ENCODE results near the gene PLOD2. TPM values are rescaled to one million over a fixed set of nuclear protein-coding genes. Genes with fewer than 3 reads are reported as not detected.

The PLOD2 gene
- total and polyA plus RNA-seq, 2 of the 8 experiments (the other 6 are each of a cell fraction or from before 2014, with no cell fraction given): 4.0 to 28.7 TPM

DNA sequence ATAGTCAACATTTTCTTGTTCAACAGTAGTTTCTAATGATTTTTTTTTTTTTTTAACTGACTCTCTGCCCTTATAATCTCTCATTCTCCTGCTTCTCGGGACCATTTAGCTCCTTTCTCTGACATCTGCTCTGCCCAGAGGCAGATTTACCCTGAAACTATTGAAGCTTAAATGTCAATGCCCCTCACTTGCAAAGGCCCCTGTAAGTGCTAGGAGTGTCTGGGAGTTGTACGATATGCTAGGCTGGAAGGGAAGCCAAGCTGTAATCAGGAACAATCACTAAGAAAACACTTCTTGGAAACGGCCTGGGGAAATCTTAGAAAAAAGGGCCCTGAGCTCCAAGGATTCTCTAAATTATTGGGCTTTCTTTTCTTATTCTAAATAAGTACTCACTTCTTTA, 5.8 kb upstream of the PLOD2 start:
- Histone ChIP-seq H3K18ac (ENCODE audit: extremely low read depth, low read length) (no peak overlapping the region), H2BK12ac (ENCODE audit: low read depth, low read length) (no peak overlapping the region), H2BK120ac (replicated peaks; ENCODE audit: low read depth, low read length) (no peak overlapping the region), H2AFZ (ENCODE audit: low read length) (no peak overlapping the region), H2BK20ac (ENCODE audit: low read length) (no peak overlapping the region), H3K4me3 (ENCODE audit: extremely low read depth in 1 of 4, insufficient read depth in 2 of 4, low read depth in 3 of 4, low read length in 4 of 4) (no peak overlapping the region), H3K27me3 (replicated peaks in 1 of 4; ENCODE audit: control insufficient read depth in 3 of 4, extremely low read depth in 1 of 4, insufficient read depth in 3 of 4, low read length in 3 of 4) (peaks cover 0 to 4% (median 1%) of the 10 kb centered on the region in 4 experiments; a peak in 3 of 7 replicates), H4K91ac (replicated peaks; ENCODE audit: insufficient read length, low read length) (no peak overlapping the region), H3K23ac (ENCODE audit: insufficient read length) (no peak overlapping the region), H3K4me1 (replicated peaks in 1 of 4; ENCODE audit: control insufficient read depth in 3 of 4, insufficient read depth in 4 of 4, low read length in 3 of 4) (peaks cover 0 to under 1% (median 0%) of the 10 kb centered on the region in 4 experiments; a peak in 1 of 7 replicates), H2BK15ac (ENCODE audit: low read length) (no peak overlapping the region), H4K20me1 (replicated peaks in 1 of 2; ENCODE audit: control insufficient read depth in 1 of 2, insufficient read depth in 2 of 2, low read length in 2 of 2) (no peaks in the 10 kb centered on the region), H3K4ac (replicated peaks; ENCODE audit: insufficient read length, low read depth, low read length) (no peak overlapping the region), H3K79me2 (ENCODE audit: control insufficient read depth in 1 of 2, insufficient read depth in 2 of 2, low read length in 2 of 2) (no peaks in the 10 kb centered on the region), H3K9ac (replicated peaks in 1 of 4; ENCODE audit: extremely low read depth in 1 of 4, low read depth in 3 of 4, low read length in 3 of 4) (no peak overlapping the region), H4K8ac (ENCODE audit: extremely low read depth, insufficient read depth, low read length) (no peak overlapping the region), H3K14ac (ENCODE audit: insufficient read length) (no peak overlapping the region), H3K27ac (ENCODE audit: low read depth, low read length) (no peak overlapping the region), H2BK5ac (ENCODE audit: low read depth, low read length) (no peak overlapping the region), H3K4me2 (ENCODE audit: insufficient read depth in 1 of 2, low read depth in 2 of 2, low read length in 2 of 2) (no peak overlapping the region), H3K23me2 (ENCODE audit: low read depth, low read length) (no peaks in the 10 kb centered on the region), H4K5ac (ENCODE audit: insufficient read length, low read depth, low read length) (no peak overlapping the region), H3K36me3 (ENCODE audit: control insufficient read depth in 2 of 4, insufficient read depth in 4 of 4, low read length in 3 of 4) (no peaks in the 10 kb centered on the region), H3K9me3 (ENCODE audit: insufficient read depth in 2 of 2, low read depth in 1 of 2, low read length in 1 of 2) (no peaks in the 10 kb centered on the region), H3K56ac (replicated peaks; ENCODE audit: insufficient read length, low read depth, low read length) (no peak overlapping the region), H3K79me1 (ENCODE audit: low read depth, low read length) (no peaks in the 10 kb centered on the region), H2AK5ac (ENCODE audit: low read depth, low read length) (no peak overlapping the region)
- ChIA-PET POLR2A (ENCODE audit: partially characterized antibody) (no interaction called here), CTCF (ENCODE audit: partially characterized antibody) (interaction anchor here (0.7 to 1.6 kb wide), 8 partner anchors 11 to 102 kb away, joined by 3 to 8 read pairs (median 4); no protein-coding TSS in a partner anchor)
- no peak for TF ChIP-seq JUND (IDR thresholded peaks at IDR 0.05; ENCODE audit: low read length)
- TF ChIP-seq CTBP2 (IDR thresholded peaks at IDR 0.05; ENCODE audit: borderline replicate concordance, insufficient read depth, insufficient read length, low read length): no peak
- TF ChIP-seq, protein P1, sequence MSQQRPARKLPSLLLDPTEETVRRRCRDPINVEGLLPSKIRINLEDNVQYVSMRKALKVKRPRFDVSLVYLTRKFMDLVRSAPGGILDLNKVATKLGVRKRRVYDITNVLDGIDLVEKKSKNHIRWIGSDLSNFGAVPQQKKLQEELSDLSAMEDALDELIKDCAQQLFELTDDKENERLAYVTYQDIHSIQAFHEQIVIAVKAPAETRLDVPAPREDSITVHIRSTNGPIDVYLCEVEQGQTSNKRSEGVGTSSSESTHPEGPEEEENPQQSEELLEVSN (IDR thresholded peaks at IDR 0.05): no peak
- no peak for TF ChIP-seq HDAC2 (IDR thresholded peaks at IDR 0.05; ENCODE audit: borderline replicate concordance in 1 of 2, low read depth in 2 of 2, low read length in 2 of 2)
- no peak for TF ChIP-seq SP4 (IDR thresholded peaks at IDR 0.05; ENCODE audit: low read length)
- TF ChIP-seq CEBPB (IDR thresholded peaks at IDR 0.05; ENCODE audit: low read depth, low read length): no peak
- no peak for TF ChIP-seq EP300 (IDR thresholded peaks at IDR 0.05; ENCODE audit: borderline replicate concordance in 1 of 2, low read depth in 2 of 2, low read length in 2 of 2)
- no peak for TF ChIP-seq BCL11A (IDR thresholded peaks at IDR 0.05; ENCODE audit: low read depth in 2 of 2, low read length in 2 of 2)
- TF ChIP-seq RAD21 (IDR thresholded peaks at IDR 0.05 in 1 of 2, conservative IDR thresholded peaks at IDR 0.05 in 1 of 2; ENCODE audit: low read depth in 2 of 2, low read length in 2 of 2): no peak
- TF ChIP-seq SRF (IDR thresholded peaks at IDR 0.05; ENCODE audit: low read depth, low read length): no peak
- WGBS, 2 experiments (ENCODE audit: extremely low coverage in 1 of 2, insufficient coverage in 1 of 2, insufficient read length in 1 of 2, insufficient replicate concordance in 2 of 2, low coverage in 1 of 2, low lambda C conversion rate in 2 of 2, missing lambda C conversion rate in 1 of 2): 97% methylated on average over 3 of the region's 3 CpGs; no CpG with 5 or more reads in 1 of the 2 experiments
- DNase-seq (ENCODE audit: low read depth in 1 of 2, low spot score in 2 of 2): no peak
- no peak for FAIRE-seq

Data from H1 (cell line).